GM19025 (cell line): Measurements from ENCODE around the gene ABR.

Experiments used
- ATAC-seq: cut with Tn5 transposase; IDR thresholded peaks from one replicate; pipeline ENCODE4 v1.9.1; 2021; ENCODE audit warnings: mild to moderate bottlenecking, low read depth, moderate library complexity; ENCODE audit not compliant: unreplicated experiment

The ABR gene

GRCh38 chr17:1179818-1180742, at the start of gene ABR:
Gene ABR (minus strand): TSS chr17:1179981. CDS start chr17:1179727, 254 bp downstream.
- no peak for ATAC-seq

GRCh38 chr17:1229349-1229899, 49.6 kb upstream of the ABR start:
- peak; percentile 44 for ATAC-seq

GRCh38 chr17:1228781-1229348, 49.1 kb upstream of the ABR start:
- ATAC-seq = no peak

GRCh38 chr17:1227917-1228780, 48.4 kb upstream of the ABR start:
- no peak for ATAC-seq

GRCh38 chr17:1227365-1227764, 47.6 kb upstream of the ABR start:
- ATAC-seq = no peak

- no peak for ATAC-seq
Observed at GRCh38 chr17:1226308-1226707, 46.5 kb upstream of the ABR start.

GRCh38 chr17:1224330-1224729, 44.5 kb upstream of the ABR start:
- no peak for ATAC-seq

GRCh38 chr17:1223662-1224061, 43.9 kb upstream of the ABR start:
- ATAC-seq = no peak

GRCh38 chr17:1222321-1222720, 42.5 kb upstream of the ABR start:
- ATAC-seq = no peak

- ATAC-seq = no peak
Observed at GRCh38 chr17:1221209-1221608, 41.4 kb upstream of the ABR start.

GRCh38 chr17:1220346-1220745, 40.6 kb upstream of the ABR start:
- no peak for ATAC-seq

- no peak for ATAC-seq
Observed at GRCh38 chr17:1217089-1217385, 37.3 kb upstream of the ABR start.

- ATAC-seq = no peak
Observed at GRCh38 chr17:1216217-1217088, 36.7 kb upstream of the ABR start.

GRCh38 chr17:1212946-1213345, 33.2 kb upstream of the ABR start:
- ATAC-seq = no peak

GRCh38 chr17:1211287-1211686, 31.5 kb upstream of the ABR start:
- ATAC-seq = no peak

- no peak for ATAC-seq
Observed at GRCh38 chr17:1208966-1209365, 29.2 kb upstream of the ABR start.

- ATAC-seq = no peak
Observed at GRCh38 chr17:1206026-1206777, 26.4 kb upstream of the ABR start.

- no peak for ATAC-seq
Observed at GRCh38 chr17:1203967-1204291, 24.1 kb upstream of the ABR start.
